Large intestine (tissue), 3 donors: Measurements from ENCODE around the gene CTDP1. TPM values are rescaled to one million over a fixed set of nuclear protein-coding genes. Genes with fewer than 3 reads are reported as not detected.
"Not testable (repeated sequence)": the region's sequence is repeated elsewhere in the genome, so short reads cannot be mapped to it uniquely, and the experiment has no call there.

ENCODE experiments used
- DNase-seq, 2 donors: peaks; one replicate each; pipeline versions ENCODE4 v3.0.0 to v3.0.0-alpha.2; 2013
- H3K27ac ChIP-seq: one replicate; pipeline ENCODE4 v1.5.1; 2013; ENCODE audit warnings: low read length
- H3K27me3 ChIP-seq: 2 replicates; pipeline ENCODE4 v1.6.1; 2013; ENCODE audit warnings: low read length; ENCODE audit not compliant: control insufficient read depth, insufficient read depth
- H3K36me3 ChIP-seq: 2 replicates; pipeline ENCODE4 v1.6.1; 2013; ENCODE audit warnings: low read length; ENCODE audit not compliant: control insufficient read depth, insufficient read depth
- H3K4me1 ChIP-seq: one replicate; pipeline ENCODE4 v1.6.1; 2013; ENCODE audit warnings: low read length; ENCODE audit not compliant: control insufficient read depth, insufficient read depth
- H3K4me3 ChIP-seq: one replicate; pipeline ENCODE4 v1.5.1; 2013; ENCODE audit warnings: low read length
- H3K9me3 ChIP-seq: one replicate; pipeline ENCODE4 v1.6.1; 2013; ENCODE audit warnings: mild to moderate bottlenecking, low read depth, low read length, moderate library complexity; ENCODE audit not compliant: control insufficient read depth
- WGBS: methylation state at CpG from one replicate; pipeline ENCODE4 v1.1.5; 2013; ENCODE audit warnings: low lambda C conversion rate; ENCODE audit not compliant: insufficient coverage; 5-methylcytosine and 5-hydroxymethylcytosine counted together
- polyA plus RNA-seq: library from polyadenylated mRNA; unstranded; fragments of 120-200 nt; gene quantifications from one replicate; pipeline ENCODE4 v1.2.1, GENCODE V29; 2013

The CTDP1 gene
- polyA plus RNA-seq, 1 donor: 12.9 TPM

- WGBS: no CpG with 5 or more reads among the region's 15 CpGs
- Histone ChIP-seq H3K27ac (no peak overlapping the region), H3K36me3 (peaks cover 68% of the 10 kb centered on the region), H3K4me1 (no peaks in the 10 kb centered on the region), H3K9me3 (peaks cover 38% of the 10 kb centered on the region), H3K27me3 (no peaks in the 10 kb centered on the region), H3K4me3 (no peak overlapping the region)
- no peak for DNase-seq
Observed at GRCh38 chr18:79724299-79725080, 44.9 kb downstream of the CTDP1 start.

GRCh38 chr18:79725486-79725885 is 45.9 kb downstream of the CTDP1 start:
- H3K27ac ChIP-seq: no peak overlapping the region
- DNase-seq: no peak
- H3K27me3 ChIP-seq: no peaks in the 10 kb centered on the region
- WGBS: 87% methylated on average over 5 of the region's 15 CpGs
- no peaks in the 10 kb centered on the region for H3K4me1 ChIP-seq
- peaks cover 44% of the 10 kb centered on the region for H3K9me3 ChIP-seq
- H3K36me3 ChIP-seq: peaks cover 68% of the 10 kb centered on the region
- no peak overlapping the region for H3K4me3 ChIP-seq

- DNase-seq: no peak
- Histone ChIP-seq H3K4me3 (no peak overlapping the region), H3K9me3 (peaks cover 54% of the 10 kb centered on the region), H3K36me3 (peaks cover 72% of the 10 kb centered on the region), H3K4me1 (no peaks in the 10 kb centered on the region), H3K27me3 (no peaks in the 10 kb centered on the region), H3K27ac (no peak overlapping the region)
- no CpG with 5 or more reads among the region's 20 CpGs for WGBS
Observed at GRCh38 chr18:79726721-79727120, 47.1 kb downstream of the CTDP1 start.

- peaks cover 54% of the 10 kb centered on the region for H3K9me3 ChIP-seq
- peaks cover 75% of the 10 kb centered on the region for H3K36me3 ChIP-seq
- no peak for DNase-seq
- no peak overlapping the region for H3K27ac ChIP-seq
- no peaks in the 10 kb centered on the region for H3K4me1 ChIP-seq
- H3K27me3 ChIP-seq: no peaks in the 10 kb centered on the region
- H3K4me3 ChIP-seq: no peak overlapping the region
- 100% methylated on average over 1 of the region's 33 CpGs for WGBS
Observed at GRCh38 chr18:79727211-79727610, 47.6 kb downstream of the CTDP1 start.

GRCh38 chr18:79728931-79729586 is 49.5 kb downstream of the CTDP1 start:
- no peak overlapping the region for H3K4me3 ChIP-seq
- H3K9me3 ChIP-seq: peaks cover 55% of the 10 kb centered on the region
- no peaks in the 10 kb centered on the region for H3K4me1 ChIP-seq
- H3K27me3 ChIP-seq: no peaks in the 10 kb centered on the region
- no peak overlapping the region for H3K27ac ChIP-seq
- peaks cover 68% of the 10 kb centered on the region for H3K36me3 ChIP-seq
- no peak for DNase-seq
- no CpG with 5 or more reads among the region's 35 CpGs for WGBS

GRCh38 chr18:79729611-79730010 is 50.0 kb downstream of the CTDP1 start:
- no peak for DNase-seq
- peaks cover 66% of the 10 kb centered on the region for H3K36me3 ChIP-seq
- H3K4me1 ChIP-seq: no peaks in the 10 kb centered on the region
- no peaks in the 10 kb centered on the region for H3K27me3 ChIP-seq
- H3K4me3 ChIP-seq: no peak overlapping the region
- peaks cover 58% of the 10 kb centered on the region for H3K9me3 ChIP-seq
- no peak overlapping the region for H3K27ac ChIP-seq
- WGBS: no CpG with 5 or more reads among the region's 12 CpGs

GRCh38 chr18:79730804-79731203 is 51.2 kb downstream of the CTDP1 start:
- peaks cover 68% of the 10 kb centered on the region for H3K36me3 ChIP-seq
- WGBS: 100% methylated on average over 1 of the region's 11 CpGs
- peaks cover 61% of the 10 kb centered on the region for H3K9me3 ChIP-seq
- no peak overlapping the region for H3K27ac ChIP-seq
- no peaks in the 10 kb centered on the region for H3K27me3 ChIP-seq
- no peaks in the 10 kb centered on the region for H3K4me1 ChIP-seq
- no peak for DNase-seq
- H3K4me3 ChIP-seq: no peak overlapping the region

GRCh38 chr18:79731881-79732720 is 52.5 kb downstream of the CTDP1 start:
- peaks cover 63% of the 10 kb centered on the region for H3K9me3 ChIP-seq
- H3K27me3 ChIP-seq, H3K27ac ChIP-seq, H3K4me3 ChIP-seq, DNase-seq, H3K4me1 ChIP-seq: not testable (repeated sequence)
- WGBS: no CpG with 5 or more reads among the region's 17 CpGs
- H3K36me3 ChIP-seq: peaks cover 77% of the 10 kb centered on the region

- no peak overlapping the region for H3K4me3 ChIP-seq
- peaks cover 78% of the 10 kb centered on the region for H3K36me3 ChIP-seq
- no peak overlapping the region for H3K27ac ChIP-seq
- DNase-seq: no peak
- H3K4me1 ChIP-seq: no peaks in the 10 kb centered on the region
- H3K9me3 ChIP-seq: peaks cover 59% of the 10 kb centered on the region
- H3K27me3 ChIP-seq: no peaks in the 10 kb centered on the region
- WGBS: 80% methylated on average over 1 of the region's 9 CpGs
Observed at GRCh38 chr18:79732721-79733025, 53.1 kb downstream of the CTDP1 start.

- no peak overlapping the region for H3K4me3 ChIP-seq
- H3K9me3 ChIP-seq: peaks cover 61% of the 10 kb centered on the region
- DNase-seq: no peak
- H3K36me3 ChIP-seq: peaks cover 80% of the 10 kb centered on the region
- H3K27me3 ChIP-seq: no peaks in the 10 kb centered on the region
- H3K27ac ChIP-seq: no peak overlapping the region
- no peaks in the 10 kb centered on the region for H3K4me1 ChIP-seq
- 92% methylated on average over 11 of the region's 38 CpGs for WGBS
Observed at GRCh38 chr18:79733135-79733701, 53.6 kb downstream of the CTDP1 start.
